Erythroblast (primary cell): ENCODE measurements around the gene SKOR1.

Experiments used
- GATA1 ChIP-seq: IDR thresholded peaks from 2 replicates; pipeline ENCODE4 v1.6.1; 2011; ENCODE audit warnings: low read depth, mild to moderate bottlenecking, control low read depth, low read length, moderate library complexity
- POLR2A ChIP-seq: IDR thresholded peaks from 2 replicates; pipeline ENCODE4 v1.6.1; 2011; ENCODE audit warnings: mild to moderate bottlenecking, low read length

DNA sequence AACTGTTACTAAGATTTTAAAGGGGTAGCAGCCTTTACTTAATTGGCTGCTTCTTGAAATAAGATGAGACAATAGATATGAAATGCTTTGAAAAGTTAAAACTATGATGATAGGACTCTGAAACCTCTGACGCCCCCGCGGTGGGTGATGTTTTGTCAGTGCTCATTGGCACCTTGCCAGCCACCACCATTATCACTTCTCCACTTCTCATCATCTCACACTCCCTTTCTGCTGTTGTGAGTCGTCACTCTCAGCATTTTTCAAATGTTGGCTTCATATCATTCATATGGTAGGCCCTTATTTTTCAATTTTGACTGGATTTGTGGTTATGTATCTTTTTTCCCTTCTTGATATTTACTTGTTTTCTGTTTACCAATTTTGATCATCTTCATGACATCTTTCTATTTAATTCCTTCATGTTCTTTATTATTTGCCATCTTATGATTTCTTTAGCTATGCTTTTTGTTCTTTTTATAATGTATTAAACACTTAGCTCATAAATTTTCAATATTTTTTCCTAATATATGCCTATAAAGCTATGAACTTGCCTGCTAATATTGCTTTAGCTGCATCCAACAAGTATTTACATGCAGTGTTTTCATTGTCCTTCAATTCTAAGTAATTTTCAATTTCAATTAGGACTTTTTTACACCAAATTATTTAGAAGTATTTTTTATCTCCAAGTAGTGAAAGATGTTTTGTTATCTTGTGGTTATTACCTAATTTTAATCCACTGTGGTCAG, 30.3 kb upstream of the SKOR1 start:
- TF ChIP-seq POLR2A: no peak
- TF ChIP-seq GATA1: no peak
